GM23248 (cell line): ENCODE measurements around the gene NUP214.

Experiments used
- EZH2 ChIP-seq: fragments of 200-600 bp; sonication (generic); IDR thresholded peaks from 2 replicates; pipeline ENCODE4 v1.6.1; 2018; ENCODE audit warnings: antibody characterized with exemption, mild to moderate bottlenecking; ENCODE audit not compliant: insufficient read depth, poor library complexity, severe bottlenecking
- EZH2phosphoT487 ChIP-seq: fragments of 200-600 bp; sonication (generic); IDR thresholded peaks from 2 replicates; pipeline ENCODE4 v1.6.1; 2018; ENCODE audit warnings: antibody characterized with exemption, moderate library complexity, mild to moderate bottlenecking, low read depth; ENCODE audit not compliant: insufficient read depth

GRCh38 chr9:131169563-131170240 lies 44.3 kb downstream of the NUP214 start:
- no peak for TF ChIP-seq EZH2
- TF ChIP-seq EZH2phosphoT487: no peak
